ENCODE measurements around the gene ZNF365. TPM values are rescaled to one million over a fixed set of nuclear protein-coding genes. Genes with fewer than 3 reads are reported as not detected.

ZNF365 gene
- total and polyA plus RNA-seq, 9 of the 15 experiments (the other 6 are each of a cell fraction or from before 2014, with no cell fraction given), result 0.03 to 0.04 TPM; not detected in 7

DNA sequence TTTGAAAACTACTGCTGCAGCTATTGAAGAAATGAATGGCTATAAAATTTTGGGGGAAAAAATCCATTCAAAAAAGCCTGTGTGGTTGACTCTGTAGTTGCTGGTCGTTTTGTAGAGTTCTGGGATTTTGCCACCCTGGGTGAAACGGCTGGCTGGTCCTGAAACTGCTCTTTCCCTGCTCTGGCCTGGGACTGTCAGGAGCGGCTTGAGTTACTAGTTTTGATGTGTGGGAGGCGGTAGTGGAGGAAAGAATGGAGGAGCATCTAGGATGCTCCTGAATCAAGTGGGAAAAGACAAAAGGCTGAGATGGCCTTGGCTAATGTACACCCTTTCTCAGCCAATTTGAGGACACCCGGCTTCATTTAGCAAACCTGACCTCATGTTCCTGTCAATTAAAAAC, 72.5 kb downstream of the ZNF365 start:
- H2AFZ ChIP-seq (ENCODE audit: low read depth, low read length), result no peak overlapping the region
- in situ Hi-C loops (cut with MboI) (loop anchor here (25.0 kb wide), 1 partner anchor 1291 kb away; no protein-coding TSS in a partner anchor), intact Hi-C loops (cut with micrococcal nuclease) (no loop called here)
- FAIRE-seq (no peak), DNase-seq (ENCODE audit: extremely low read depth in 1 of 4, low spot score in 3 of 4) (no peak), ATAC-seq (no peak)
- WGBS (ENCODE audit: insufficient coverage, low coverage, missing lambda C conversion rate), result 0% methylated on average over 5 of the region's 5 CpGs
- H3K36me3 ChIP-seq (ENCODE audit: control insufficient read depth, insufficient read depth, low read length), result no peaks in the 10 kb centered on the region
- no peaks in the 10 kb centered on the region for H3K9me1 ChIP-seq (ENCODE audit: control insufficient read depth, insufficient read depth, low read length)
- H3K79me2 ChIP-seq (ENCODE audit: control insufficient read depth, insufficient read depth, low read length), result no peaks in the 10 kb centered on the region
- no peaks in the 10 kb centered on the region for H3K9me3 ChIP-seq (replicated peaks; ENCODE audit: control insufficient read depth, insufficient read depth, low read depth, low read length)
- CTCF ChIA-PET (ENCODE audit: low intra/inter-chr PET ratio), result no interaction called here
- H3K27ac ChIP-seq (ENCODE audit: extremely low read depth, low read depth, low read length), result no peak overlapping the region
- no peaks in the 10 kb centered on the region for H3K4me1 ChIP-seq (replicated peaks in 1 of 2; ENCODE audit: control insufficient read depth in 2 of 2, insufficient read depth in 2 of 2, low read length in 2 of 2)
- TF ChIP-seq ZFP30 (CRISPR knock-in tag; IDR thresholded peaks at IDR 0.05; ENCODE audit: borderline replicate concordance) (no peak), HNRNPL (IDR thresholded peaks at IDR 0.05; ENCODE audit: low read depth, low read length) (no peak), RBM34 (IDR thresholded peaks at IDR 0.05; ENCODE audit: borderline replicate concordance, insufficient read depth, low read length) (no peak), MIER1 (IDR thresholded peaks at IDR 0.05; ENCODE audit: low read depth) (no peak), DPF2 (IDR thresholded peaks at IDR 0.05) (no peak), BRF1 (IDR thresholded peaks at IDR 0.05; ENCODE audit: borderline replicate concordance, extremely low read depth, insufficient read length) (no peak), ZNF165 (CRISPR knock-in tag; IDR thresholded peaks at IDR 0.05; ENCODE audit: borderline replicate concordance) (no peak), ZNF830 (CRISPR knock-in tag; IDR thresholded peaks at IDR 0.05) (no peak)
- TF ChIP-seq, protein P1, sequence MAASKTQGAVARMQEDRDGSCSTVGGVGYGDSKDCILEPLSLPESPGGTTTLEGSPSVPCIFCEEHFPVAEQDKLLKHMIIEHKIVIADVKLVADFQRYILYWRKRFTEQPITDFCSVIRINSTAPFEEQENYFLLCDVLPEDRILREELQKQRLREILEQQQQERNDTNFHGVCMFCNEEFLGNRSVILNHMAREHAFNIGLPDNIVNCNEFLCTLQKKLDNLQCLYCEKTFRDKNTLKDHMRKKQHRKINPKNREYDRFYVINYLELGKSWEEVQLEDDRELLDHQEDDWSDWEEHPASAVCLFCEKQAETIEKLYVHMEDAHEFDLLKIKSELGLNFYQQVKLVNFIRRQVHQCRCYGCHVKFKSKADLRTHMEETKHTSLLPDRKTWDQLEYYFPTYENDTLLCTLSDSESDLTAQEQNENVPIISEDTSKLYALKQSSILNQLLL (CRISPR knock-in tag; IDR thresholded peaks at IDR 0.05; ENCODE audit: borderline replicate concordance), result no peak
- POLR2A ChIA-PET, result no interaction called here
- H3K9ac ChIP-seq (ENCODE audit: insufficient read depth in 1 of 2, low read depth in 2 of 2, low read length in 2 of 2), result no peak overlapping the region
- no peaks in the 10 kb centered on the region for H4K20me1 ChIP-seq (replicated peaks; ENCODE audit: control insufficient read depth, insufficient read depth, low read length)
- BruUV-seq (replicated peaks), result no TSS peak
- H3K4me3 ChIP-seq, result no peak overlapping the region
- H3K27me3 ChIP-seq (ENCODE audit: control insufficient read depth in 2 of 2, insufficient read depth in 2 of 2, low read length in 2 of 2), result no peaks in the 10 kb centered on the region
- H3K4me2 ChIP-seq (ENCODE audit: insufficient read depth, low read length), result no peak overlapping the region
